ENCODE data around the gene TMCO4.
"Not testable (repeated sequence)": the region's sequence is repeated elsewhere in the genome, so short reads cannot be mapped to it uniquely, and the experiment has no call there.

The TMCO4 gene

DNA sequence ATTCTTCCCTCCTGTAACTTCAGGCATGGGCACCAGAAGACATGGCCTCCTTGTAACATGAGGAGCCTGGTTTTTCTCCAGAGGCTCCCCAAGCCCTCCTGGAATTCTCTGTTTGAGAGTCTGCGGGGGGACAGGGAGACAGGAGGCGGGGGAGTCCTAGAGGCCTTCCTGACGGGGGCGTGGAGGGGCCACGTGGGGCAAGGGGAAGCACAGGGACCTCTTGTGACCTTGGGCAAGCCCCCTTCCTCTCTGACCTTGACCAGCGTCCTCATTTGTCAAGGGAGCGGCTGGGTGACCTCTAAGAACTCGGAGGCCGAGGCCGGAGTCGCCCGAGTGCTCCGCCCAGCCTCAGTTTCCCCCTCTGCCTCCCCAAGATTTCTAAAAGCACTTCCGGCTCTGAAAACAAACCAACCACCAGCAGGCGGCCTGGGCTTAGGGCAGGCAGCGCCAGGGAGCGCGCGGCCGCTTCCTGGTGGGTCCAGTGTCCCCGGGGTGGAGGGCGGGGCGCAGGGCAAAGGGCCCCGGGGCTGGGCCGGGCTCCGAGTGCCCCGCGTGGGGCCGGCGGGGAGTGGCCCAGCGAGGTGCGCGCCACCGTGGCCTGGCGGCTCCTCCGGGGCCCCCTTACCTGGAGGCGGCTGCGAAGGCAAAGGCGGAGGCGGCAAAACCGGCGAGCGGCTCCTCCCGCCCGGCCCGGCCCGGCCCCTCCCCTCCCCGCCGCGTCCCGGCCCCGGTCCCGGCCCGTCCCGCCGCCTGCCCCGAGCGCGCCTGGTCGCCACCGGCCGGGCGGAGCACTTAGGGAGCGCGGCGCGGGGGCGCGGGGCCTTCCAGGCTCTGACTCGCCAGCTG, at the start of gene TMCO4:
TMCO4 (minus strand) TSS at position 687 of the 846 bp plus-strand sequence. CDS start 19,158 bp downstream, outside the sequence.
- peak; percentile 30 to 38 (median 31) for DNase-seq (ENCODE audit: low read depth in 2 of 3, low spot score in 2 of 3)

DNA sequence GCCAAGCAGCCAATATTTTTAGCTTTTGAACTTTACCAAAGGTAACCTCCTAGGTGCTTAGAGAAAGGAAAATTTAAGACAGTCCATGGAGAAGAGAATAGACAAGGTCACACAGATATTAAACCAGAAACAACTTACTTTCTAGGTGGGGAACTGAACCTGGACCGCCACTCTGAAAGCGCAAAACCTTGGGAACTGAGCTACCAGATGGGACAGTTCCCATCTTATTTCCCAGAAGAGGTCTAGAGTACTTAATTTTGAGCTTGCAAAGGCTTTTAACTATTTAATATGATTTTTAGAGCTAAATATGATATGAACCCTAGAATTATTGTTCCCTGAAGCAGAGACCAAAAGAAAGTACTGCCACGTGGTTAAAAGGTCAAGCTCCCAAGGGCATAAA, 49.6 kb upstream of the TMCO4 start:
- not testable (repeated sequence) for DNase-seq (ENCODE audit: low read depth in 2 of 3, low spot score in 2 of 3)

DNA sequence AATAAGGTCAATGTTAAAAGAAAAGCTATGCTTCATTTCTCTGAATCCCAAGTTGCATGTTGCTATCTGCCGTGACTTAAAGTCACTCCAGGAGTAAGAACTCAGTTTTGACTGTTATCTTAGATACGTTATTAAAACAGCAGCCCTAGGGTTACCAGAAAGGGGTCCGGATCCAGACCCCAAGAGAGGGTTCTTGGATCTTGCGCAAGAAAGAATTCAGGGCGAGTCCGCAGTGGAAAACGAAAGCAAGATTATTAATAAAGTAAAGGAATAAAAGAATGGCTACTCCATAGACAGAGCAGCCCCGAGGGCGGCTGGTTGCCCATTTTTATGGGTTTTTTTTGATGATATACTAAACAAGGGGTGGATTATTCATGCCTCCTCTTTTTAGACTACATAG, 47.6 kb upstream of the TMCO4 start:
- DNase-seq (ENCODE audit: low read depth in 2 of 3, low spot score in 2 of 3) = not testable (repeated sequence)

DNA sequence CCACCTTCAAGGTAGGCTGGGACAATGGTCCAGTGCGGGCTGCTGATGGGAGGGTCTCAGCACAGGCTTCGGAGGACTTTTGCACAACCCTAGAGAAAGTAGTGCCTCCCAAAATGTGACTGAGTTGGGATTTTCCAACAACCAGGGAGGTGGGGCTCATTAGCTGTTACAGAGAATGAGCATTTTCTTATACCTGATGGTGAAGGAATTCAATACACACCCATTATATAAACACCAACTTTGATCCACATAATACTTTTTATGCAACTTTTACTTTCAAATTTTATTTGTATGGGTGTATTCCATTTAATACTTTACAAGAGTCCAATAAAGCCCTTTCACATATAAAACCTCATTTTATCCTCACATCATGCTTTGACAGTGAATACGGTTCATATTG, 46.6 kb upstream of the TMCO4 start:
- no peak for DNase-seq (ENCODE audit: low read depth in 2 of 3, low spot score in 2 of 3)

DNA sequence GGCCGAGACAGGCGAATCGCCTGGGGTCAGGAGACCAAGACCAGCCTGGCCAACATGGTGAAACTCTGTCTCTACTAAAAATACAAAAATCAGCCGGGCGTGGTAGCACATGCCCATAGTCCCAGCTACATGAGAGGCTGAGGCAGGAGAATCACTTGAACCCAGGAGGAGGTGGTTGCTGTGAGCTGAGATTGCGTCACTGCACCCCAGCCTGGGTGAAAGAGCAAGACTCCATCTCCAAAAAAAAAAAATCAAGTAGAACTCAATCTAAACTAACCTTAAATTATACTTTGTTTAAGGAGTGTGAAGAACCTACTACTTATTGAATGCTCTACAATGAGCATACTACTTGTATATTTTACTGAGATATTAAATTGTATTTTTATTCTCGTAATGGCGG, 45.8 kb upstream of the TMCO4 start:
- DNase-seq (ENCODE audit: low read depth in 2 of 3, low spot score in 2 of 3) = no peak

DNA sequence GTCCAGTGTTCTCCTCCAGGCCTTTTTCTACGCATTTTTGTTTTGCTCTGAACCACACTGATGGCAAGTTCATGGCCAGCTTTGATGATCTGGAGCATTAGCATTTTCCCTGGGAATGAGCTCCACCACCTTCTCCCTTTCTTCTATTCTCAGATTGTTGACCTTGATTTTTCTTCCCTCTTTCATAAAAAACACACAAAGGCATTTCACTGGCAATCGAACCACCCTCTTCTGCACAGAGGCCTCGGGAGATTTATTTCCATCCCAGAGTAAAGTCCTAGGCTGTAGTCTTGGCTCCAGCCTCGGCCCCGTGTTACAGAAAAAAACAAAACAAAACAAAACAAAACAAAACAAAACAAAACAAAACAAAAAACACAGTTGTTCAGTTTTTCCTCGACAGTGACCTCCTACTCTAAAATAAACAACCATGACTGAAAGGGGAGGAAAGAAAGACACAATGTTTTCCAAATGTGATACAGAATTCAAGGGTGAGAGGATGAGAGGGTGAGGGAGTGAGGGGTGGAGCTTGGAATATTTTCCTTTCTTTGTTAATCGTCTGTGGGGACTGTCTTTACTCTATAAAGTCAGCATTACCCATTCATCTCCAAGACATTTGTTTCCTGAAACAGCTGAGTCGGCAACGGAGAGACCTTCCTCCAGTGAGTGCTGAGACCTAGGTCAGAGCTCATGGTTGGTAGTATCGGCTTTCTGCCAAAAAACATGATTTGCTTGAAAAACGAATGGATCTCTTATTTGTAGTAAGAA, 45.2 kb upstream of the TMCO4 start:
- no peak for DNase-seq (ENCODE audit: low read depth in 2 of 3, low spot score in 2 of 3)

DNA sequence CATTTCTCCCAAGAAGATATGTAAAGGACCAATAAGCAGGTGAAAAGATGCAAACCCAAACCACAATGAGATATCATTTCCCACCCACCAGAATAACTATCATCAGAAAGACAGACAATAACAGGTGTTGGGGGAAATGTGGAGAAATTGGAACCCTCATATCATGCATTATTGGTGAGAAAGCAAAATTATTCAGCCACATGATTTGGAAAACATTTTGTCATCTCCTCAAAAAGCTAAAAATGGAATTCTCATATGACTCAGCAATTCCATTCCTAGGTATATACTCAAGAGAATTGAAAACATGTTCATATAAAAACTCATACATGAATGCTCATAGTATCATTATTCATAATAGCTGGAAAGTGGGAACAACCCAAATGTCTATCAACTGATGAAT, 40.5 kb upstream of the TMCO4 start:
- no peak for DNase-seq (ENCODE audit: low read depth in 2 of 3, low spot score in 2 of 3)

DNA sequence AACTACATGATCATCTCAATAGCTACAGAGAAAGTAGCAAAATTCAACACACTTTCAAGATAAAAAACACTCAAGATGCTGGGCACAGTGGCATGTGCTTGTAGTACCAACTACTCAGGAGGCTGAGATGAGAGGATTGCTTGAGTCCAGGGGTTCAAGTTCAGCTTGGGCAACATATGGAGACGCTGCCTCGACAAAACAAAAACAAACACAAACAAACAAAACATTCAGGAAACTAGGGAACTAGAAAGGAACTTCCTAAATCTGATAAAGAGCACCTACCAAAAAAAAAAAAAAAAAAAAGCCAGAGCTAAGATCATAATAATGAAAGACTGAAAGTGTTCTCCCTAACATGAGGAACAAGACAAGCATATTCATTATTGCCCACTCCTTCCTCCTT, 38.1 kb upstream of the TMCO4 start:
- DNase-seq (ENCODE audit: low read depth in 2 of 3, low spot score in 2 of 3) = no peak

DNA sequence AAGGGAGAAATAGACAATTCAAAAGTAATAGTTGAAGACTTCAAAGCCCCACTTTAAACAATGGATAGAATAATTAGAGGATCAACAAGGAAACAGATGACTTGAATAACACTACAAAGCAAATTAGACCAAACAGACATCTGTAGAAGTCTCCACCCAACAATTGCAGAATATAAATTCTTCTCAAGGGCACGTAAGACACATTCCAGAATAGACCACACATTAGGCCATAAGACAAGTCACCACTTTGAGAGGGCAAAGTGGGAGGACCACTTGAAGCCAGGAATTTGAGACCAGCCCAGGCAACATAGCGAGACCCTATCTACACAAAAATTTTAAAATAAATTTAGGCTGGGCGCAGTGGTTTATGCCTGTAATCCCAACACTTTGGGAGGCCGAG, 35.9 kb upstream of the TMCO4 start:
- no peak for DNase-seq (ENCODE audit: low read depth in 2 of 3, low spot score in 2 of 3)

DNA sequence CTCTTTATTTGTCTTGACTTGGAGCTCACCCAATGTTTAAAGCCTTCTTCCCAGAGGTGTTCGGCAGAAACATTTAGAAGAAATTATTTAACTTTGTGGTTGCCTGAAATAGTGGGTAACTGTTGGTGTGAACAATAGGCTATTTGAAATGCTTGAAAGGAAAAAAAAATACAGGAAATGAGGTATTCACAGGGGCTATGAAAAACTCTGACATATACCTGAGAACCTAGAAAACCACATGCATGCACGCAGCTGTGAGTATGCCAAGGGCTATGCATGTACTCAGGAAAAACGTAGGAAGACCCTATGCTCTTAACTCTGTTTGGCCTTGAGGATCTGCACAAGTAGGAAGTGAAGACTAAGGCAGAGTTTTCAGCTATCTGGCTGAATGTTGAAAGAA, 31.7 kb upstream of the TMCO4 start:
- no peak for DNase-seq (ENCODE audit: low read depth in 2 of 3, low spot score in 2 of 3)

DNA sequence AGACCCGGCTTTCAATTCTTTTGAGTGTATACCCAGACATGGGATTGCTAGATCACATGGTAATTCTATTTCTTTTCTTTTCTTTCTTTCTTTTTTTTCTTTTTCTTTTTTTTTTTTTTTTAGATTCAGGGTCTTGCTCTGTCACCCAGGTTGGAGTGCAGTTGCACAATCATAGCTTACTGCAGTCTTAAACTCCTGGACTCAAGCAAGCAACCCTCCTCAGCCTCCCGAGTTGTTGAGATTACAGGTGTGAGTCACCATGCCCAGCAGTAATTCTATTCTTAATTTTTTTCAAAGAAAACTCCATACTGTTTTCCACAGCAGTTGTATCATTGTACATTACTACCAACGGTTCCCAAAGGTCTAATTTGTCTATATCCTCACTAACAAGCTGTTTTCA, 28.8 kb upstream of the TMCO4 start:
- no peak for DNase-seq (ENCODE audit: low read depth in 2 of 3, low spot score in 2 of 3)

DNA sequence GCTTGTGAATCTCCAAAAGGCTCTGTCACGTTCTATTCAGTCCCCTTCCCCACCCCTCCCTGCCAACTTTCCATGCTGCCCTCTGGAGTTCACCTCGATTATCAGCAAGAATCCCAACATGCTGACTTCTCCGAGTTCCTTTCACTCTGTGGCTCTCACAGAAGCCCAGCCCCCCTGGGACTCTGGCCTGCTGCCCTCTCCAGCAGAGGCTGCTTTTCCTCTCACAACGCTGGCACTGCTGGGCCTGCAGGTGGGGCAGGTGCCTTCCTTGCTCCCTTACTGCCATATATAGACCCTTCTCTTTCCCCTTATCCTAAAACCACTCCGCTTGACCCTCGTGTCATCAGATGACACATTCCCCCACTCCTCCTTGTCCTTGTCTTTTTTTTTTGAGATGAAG, 25.6 kb upstream of the TMCO4 start:
- DNase-seq (ENCODE audit: low read depth in 2 of 3, low spot score in 2 of 3) = no peak

DNA sequence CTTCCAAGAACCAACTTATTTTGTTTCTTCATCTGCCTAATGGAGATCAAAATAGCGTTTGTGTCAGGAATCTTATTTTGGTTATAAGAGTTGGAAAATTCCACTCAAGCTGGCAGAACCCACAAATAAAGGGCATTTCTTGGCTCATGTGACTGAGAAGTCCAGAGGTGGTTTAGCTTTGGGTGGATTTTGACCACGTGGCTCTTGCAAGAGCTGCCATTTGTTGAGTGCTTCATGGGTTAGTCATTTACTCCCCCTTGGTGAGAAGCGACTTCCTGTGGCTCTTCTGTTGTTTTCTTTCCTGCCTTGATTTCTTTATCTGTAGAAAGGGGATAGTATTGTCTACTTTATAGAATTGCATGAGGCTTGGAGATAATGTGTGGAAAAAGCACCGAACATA, 24.8 kb upstream of the TMCO4 start:
- no peak for DNase-seq (ENCODE audit: low read depth in 2 of 3, low spot score in 2 of 3)

DNA sequence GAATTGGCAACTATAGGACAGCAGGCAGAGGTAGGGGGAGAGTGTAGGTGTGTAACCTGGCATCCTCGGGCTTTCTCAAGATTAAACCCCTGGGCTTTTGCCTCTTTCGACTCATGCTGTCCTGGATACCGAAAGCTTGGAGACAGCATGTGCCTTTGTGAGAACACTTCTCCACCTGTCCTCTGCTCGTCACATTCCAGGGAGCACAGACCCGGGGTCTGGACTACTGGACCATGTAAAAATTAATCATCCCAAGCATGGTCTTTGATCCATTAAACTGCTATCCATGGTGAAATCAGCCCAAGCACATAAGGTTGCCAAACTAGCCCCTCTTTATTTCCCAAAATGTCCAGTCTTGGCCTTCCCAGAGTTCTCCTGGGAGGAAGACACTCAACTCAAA, 24.3 kb upstream of the TMCO4 start:
- no peak for DNase-seq (ENCODE audit: low read depth in 2 of 3, low spot score in 2 of 3)

DNA sequence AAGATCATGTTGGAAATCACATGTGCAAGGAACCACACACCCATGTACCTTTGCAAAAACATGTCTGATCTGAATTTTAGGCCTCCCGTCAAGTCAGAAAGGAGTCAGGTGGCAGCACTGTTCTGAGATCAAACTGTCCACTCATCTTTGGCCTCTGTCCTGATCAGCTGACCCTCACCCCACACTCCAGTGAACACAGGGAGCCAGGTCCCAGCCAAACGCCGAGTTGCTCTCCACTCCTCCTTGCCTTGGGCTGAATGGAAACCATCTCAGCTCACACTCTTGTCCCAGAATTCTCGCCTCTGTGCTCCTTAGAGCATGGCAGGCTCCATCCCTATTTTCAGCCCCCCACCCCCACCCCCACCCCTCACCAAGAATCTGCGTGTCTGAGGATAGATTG, 20.0 kb upstream of the TMCO4 start:
- no peak for DNase-seq (ENCODE audit: low read depth in 2 of 3, low spot score in 2 of 3)

DNA sequence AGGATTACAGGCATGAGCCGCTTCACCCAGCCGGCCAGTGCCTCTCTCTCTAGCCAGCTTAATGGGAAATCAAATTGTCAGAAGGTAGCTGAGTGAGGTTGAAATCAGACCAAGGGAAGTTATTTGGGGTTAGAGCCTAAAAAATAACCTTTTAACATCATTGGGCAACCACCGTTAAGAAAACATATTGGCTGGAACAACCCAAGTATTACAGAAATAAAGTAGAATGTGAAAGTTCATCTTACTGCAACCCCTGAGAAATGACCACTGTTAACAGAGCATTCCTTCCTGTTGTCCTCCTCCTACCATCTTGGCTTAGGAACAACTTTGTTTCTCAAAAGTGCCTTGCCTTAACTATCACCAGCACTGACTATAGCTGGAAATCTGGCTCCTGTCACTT, 18.6 kb upstream of the TMCO4 start:
- DNase-seq (ENCODE audit: low read depth in 2 of 3, low spot score in 2 of 3) = no peak

DNA sequence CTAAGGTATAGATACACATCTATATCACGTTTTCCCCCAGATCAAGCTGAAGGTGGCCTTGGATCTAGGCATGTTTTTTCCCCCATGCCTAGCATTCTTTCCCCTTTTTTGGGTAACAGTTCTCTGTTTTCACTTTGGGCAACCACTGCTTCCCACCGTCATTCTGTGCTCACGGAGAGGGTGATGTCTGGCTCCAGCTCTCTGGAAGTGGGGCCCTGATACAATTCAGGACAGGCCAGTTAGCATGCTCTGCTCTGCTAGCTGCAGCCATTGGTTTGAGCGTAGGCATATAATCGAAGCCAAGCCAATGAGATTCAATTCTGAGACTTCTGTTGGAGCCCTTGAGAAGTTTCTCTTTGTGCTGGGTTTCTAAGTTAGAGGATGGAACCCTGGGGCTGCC, 17.4 kb upstream of the TMCO4 start:
- DNase-seq (ENCODE audit: low read depth in 2 of 3, low spot score in 2 of 3) = no peak

DNA sequence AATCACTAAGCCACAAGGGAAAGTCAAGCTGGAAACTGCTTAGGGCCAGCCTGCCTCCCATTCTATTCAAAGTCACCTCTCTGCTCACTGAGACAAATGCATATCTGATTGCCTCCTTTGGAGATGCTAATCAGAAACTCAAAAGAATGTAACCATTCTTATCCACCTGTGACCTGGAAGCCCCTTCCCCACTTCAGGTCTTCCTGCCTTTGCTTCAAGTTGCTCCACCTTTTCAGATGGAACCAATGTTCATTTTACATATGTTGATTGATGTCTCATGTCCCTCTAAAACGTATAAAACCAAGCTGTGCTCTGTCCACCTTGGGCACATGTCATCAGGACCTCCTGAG, 17.0 kb upstream of the TMCO4 start:
- DNase-seq (ENCODE audit: low read depth in 2 of 3, low spot score in 2 of 3) = not testable (repeated sequence)

DNA sequence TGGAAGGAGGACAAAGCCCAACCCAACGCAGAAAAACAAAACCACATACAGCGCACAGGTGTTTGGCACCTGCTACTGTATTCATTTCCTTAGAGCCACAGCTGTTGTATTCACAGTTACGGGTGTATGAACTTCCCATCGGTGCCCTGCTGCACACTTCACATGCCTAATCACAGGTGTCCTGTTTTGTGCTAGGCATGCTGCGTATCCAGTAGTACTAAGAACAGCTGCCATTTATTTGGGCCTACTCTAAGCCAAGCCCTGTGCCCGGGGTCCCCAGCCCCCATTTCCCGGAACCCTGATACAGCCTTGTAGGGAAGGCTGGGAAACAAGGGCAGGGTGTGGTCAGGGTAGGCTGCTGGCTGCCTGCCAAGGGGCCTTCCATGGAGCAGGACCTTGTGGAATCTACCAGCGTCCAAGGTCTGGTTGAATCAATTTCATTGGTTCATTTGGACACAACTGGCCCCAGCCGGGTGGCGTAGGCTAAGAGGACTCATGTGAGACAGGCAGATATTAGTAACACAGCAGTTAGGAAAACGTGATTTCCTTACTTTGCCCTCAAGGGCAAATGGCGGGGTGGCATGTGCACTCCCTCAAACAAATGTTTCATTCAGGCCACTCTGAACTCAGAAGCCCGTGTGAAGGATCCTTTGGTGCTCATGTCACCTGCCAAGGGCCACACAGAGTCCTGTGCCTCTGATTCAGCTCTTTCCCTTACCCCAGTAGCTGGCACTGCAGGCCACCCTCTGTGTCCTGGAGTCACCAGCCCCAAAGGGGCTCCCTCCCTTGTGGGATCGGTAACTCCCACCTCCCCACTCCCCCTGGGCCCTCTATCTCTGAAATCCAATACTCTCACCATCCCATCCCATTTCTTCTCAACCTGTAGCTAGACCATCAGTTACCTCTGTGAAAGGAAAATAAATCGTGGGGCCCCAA, 16.4 kb upstream of the TMCO4 start:
- DNase-seq (ENCODE audit: low read depth in 2 of 3, low spot score in 2 of 3) = no peak

DNA sequence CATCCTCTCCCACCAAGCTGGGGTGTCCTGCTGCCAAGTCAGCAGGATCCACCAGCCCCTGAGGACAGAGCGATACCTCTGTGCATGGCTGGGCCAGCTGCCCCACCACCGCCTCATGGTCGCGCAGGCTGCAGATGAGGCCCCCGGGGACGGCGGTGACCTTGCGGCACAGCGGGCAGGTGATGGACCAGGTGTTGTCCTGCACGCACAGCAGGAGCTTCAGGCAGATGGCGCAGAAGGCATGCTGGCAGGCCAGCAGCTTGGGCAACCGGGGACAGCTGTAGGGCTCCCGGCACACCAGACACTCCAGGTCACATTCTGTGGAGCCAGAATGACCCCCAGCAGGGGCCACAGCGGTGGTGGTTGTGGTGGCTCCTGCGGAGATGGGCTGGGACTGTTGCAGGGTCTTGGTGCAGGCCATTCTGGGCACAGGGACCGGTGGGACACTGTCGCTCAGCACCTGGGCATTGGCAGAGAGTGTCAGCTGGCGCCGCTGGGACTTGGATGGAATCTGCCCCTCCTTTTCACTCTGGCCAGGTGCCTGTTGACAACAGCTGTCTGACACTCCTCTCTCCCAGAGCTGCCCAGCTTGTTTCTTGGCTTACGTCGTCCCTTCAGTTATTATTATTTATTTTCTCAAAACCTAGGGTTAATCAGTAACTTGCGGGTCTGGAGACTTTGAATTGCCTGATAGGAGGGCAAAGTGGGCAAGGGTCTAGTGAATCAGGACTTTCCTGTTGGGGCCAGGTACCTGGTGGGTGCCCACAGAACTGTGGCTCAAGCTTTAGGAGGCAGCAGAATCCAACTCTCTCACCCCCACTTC, 15.2 kb upstream of the TMCO4 start, which contains the start of gene RNF186:
RNF186 (minus strand) TSS at position 603 of the 823 bp plus-strand sequence; CDS start at position 421, 182 bp downstream.
- DNase-seq (ENCODE audit: low read depth in 2 of 3, low spot score in 2 of 3) = no peak

Measured in activated CD8-positive, alpha-beta memory T cell treated with anti-CD3 and anti-CD28 coated beads for 48 hours (primary cell).